ENCODE data around the gene ARHGEF7. TPM values are rescaled to one million over a fixed set of nuclear protein-coding genes. Genes with fewer than 3 reads are reported as not detected.

The ARHGEF7 gene
- total RNA-seq, 1 donor from 2014 or later, result 31.6 TPM

- H3K36me3 ChIP-seq (ENCODE audit: control insufficient read depth, insufficient read depth, low read length), result peaks cover 5% of the 10 kb centered on the region
Observed at GRCh38 chr13:111166882-111167675, 52.0 kb downstream of the ARHGEF7 start.

GRCh38 chr13:111168107-111168506, 53.0 kb downstream of the ARHGEF7 start:
- no peaks in the 10 kb centered on the region for H3K27me3 ChIP-seq (ENCODE audit: control insufficient read depth, insufficient read depth, low read length)
- H3K4me3 ChIP-seq (ENCODE audit: low read depth, low read length), result no peak overlapping the region
- peaks cover 5% of the 10 kb centered on the region for H3K36me3 ChIP-seq (ENCODE audit: control insufficient read depth, insufficient read depth, low read length)
- TF ChIP-seq CTCF (IDR thresholded peaks at IDR 0.05; ENCODE audit: insufficient read depth, low read length, severe bottlenecking), result no peak
- DNase-seq (ENCODE audit: low read depth) (no peak), FAIRE-seq (no peak)

More at GRCh38 chr13:111166882-111167675, 52.0 kb downstream of the ARHGEF7 start:
- TF ChIP-seq CTCF (IDR thresholded peaks at IDR 0.05; ENCODE audit: insufficient read depth, low read length, severe bottlenecking), result no peak
- H3K27me3 ChIP-seq (ENCODE audit: control insufficient read depth, insufficient read depth, low read length), result no peaks in the 10 kb centered on the region
- no peak for DNase-seq (ENCODE audit: low read depth)
- no peak overlapping the region for H3K4me3 ChIP-seq (ENCODE audit: low read depth, low read length)
- FAIRE-seq, result no peak

- H3K4me3 ChIP-seq (ENCODE audit: low read depth, low read length), result no peak overlapping the region
- no peaks in the 10 kb centered on the region for H3K27me3 ChIP-seq (ENCODE audit: control insufficient read depth, insufficient read depth, low read length)
- DNase-seq (ENCODE audit: low read depth) (no peak), FAIRE-seq (no peak)
- no peak for TF ChIP-seq CTCF (IDR thresholded peaks at IDR 0.05; ENCODE audit: insufficient read depth, low read length, severe bottlenecking)
- peaks cover 3% of the 10 kb centered on the region for H3K36me3 ChIP-seq (ENCODE audit: control insufficient read depth, insufficient read depth, low read length)
Observed at GRCh38 chr13:111171112-111171511, 56.0 kb downstream of the ARHGEF7 start.

GRCh38 chr13:111171629-111172028, 56.5 kb downstream of the ARHGEF7 start:
- FAIRE-seq, result no peak
- H3K27me3 ChIP-seq (ENCODE audit: control insufficient read depth, insufficient read depth, low read length), result no peaks in the 10 kb centered on the region
- H3K4me3 ChIP-seq (ENCODE audit: low read depth, low read length), result no peak overlapping the region
- no peak for DNase-seq (ENCODE audit: low read depth)
- peaks cover 3% of the 10 kb centered on the region for H3K36me3 ChIP-seq (ENCODE audit: control insufficient read depth, insufficient read depth, low read length)
- no peak for TF ChIP-seq CTCF (IDR thresholded peaks at IDR 0.05; ENCODE audit: insufficient read depth, low read length, severe bottlenecking)

GRCh38 chr13:111174377-111175114, 59.4 kb downstream of the ARHGEF7 start:
- peaks cover 4% of the 10 kb centered on the region for H3K36me3 ChIP-seq (ENCODE audit: control insufficient read depth, insufficient read depth, low read length)
- DNase-seq (ENCODE audit: low read depth), result no peak
- no peaks in the 10 kb centered on the region for H3K27me3 ChIP-seq (ENCODE audit: control insufficient read depth, insufficient read depth, low read length)
- no peak for TF ChIP-seq CTCF (IDR thresholded peaks at IDR 0.05; ENCODE audit: insufficient read depth, low read length, severe bottlenecking)
- no peak for FAIRE-seq
- no peak overlapping the region for H3K4me3 ChIP-seq (ENCODE audit: low read depth, low read length)

All from bronchial epithelial cell (primary cell).